K562 (cell line): ENCODE measurements around the gene GEN1. TPM values are rescaled to one million over a fixed set of nuclear protein-coding genes. Genes with fewer than 3 reads are reported as not detected.

Experiments
- ATAC-seq: fragments of 200-7000 bp; cut with Tn5 transposase; 3 replicates; pipeline ENCODE4 v1.9.1; 2020; ENCODE audit warnings: moderate library complexity
- BruUV-seq: library from RNA; stranded (reverse); fragments of 400-500 nt; replicated peaks from 2 replicates; lab custom pipeline; 2021; lab: Mats Ljungman, UMichigan
- CTCF ChIA-PET: fragments of 300-600 bp; formaldehyde crosslinking; extraction: SDS; loops from one replicate; lab custom pipeline; 2021; ENCODE audit warnings: low intra/inter-chr PET ratio; lab: Yijun Ruan, JAX
- POLR2A ChIA-PET: fragments of 300-600, 350-650 bp; sonication (Branson Sonifier 250); formaldehyde crosslinking; extraction: SDS; loops from one replicate; lab custom pipeline; 2021; ENCODE audit warnings: antibody characterized with exemption, inconsistent platforms; lab: Yijun Ruan, JAX
- DNase-seq, 4 experiments: peaks; one replicate each; pipeline versions ENCODE4 v3.0.0 to v3.0.0-alpha.2; 2011 to 2018; ENCODE audit warnings: low spot score in 3 of 4, mixed read lengths in 3 of 4; ENCODE audit errors: extremely low read depth in 1 of 4
- FAIRE-seq: peaks from 2 replicates; lab custom pipeline; 2011; peaks lifted over from hg19 to GRCh38; lab: Jason Lieb, UNC
- H2AFZ ChIP-seq: 2 replicates; pipeline ENCODE4 v1.6.0; 2011; ENCODE audit warnings: low read depth, low read length, control low read depth, inconsistent platforms
- H3K27ac ChIP-seq: fragments of 200-600 bp; 3 replicates; pipeline ENCODE4 v1.8.0; 2011; ENCODE audit warnings: low read depth, mild to moderate bottlenecking, control low read depth, inconsistent platforms, low read length, moderate library complexity, mixed read lengths; ENCODE audit errors: extremely low read depth
- H3K27me3 ChIP-seq, 2 experiments: fragments of 300-600 bp in 1 of 2; 2 replicates in 1 of 2; 3 replicates in 1 of 2; pipeline versions ENCODE4 v1.6.0 to v1.8.0; 2011; ENCODE audit warnings: inconsistent platforms in 2 of 2, low read length in 2 of 2, mild to moderate bottlenecking in 1 of 2, mixed read lengths in 1 of 2, moderate library complexity in 1 of 2; ENCODE audit not compliant: control insufficient read depth in 2 of 2, insufficient read depth in 2 of 2
- H3K36me3 ChIP-seq: fragments of 300-600 bp; 3 replicates; pipeline ENCODE4 v1.8.0; 2011; ENCODE audit warnings: mild to moderate bottlenecking, low read length, inconsistent platforms; ENCODE audit not compliant: control insufficient read depth, insufficient read depth
- H3K4me1 ChIP-seq, 2 experiments: fragments of 200-600 bp in 1 of 2; replicated peaks in 1 of 2; 2 replicates in 1 of 2; 3 replicates in 1 of 2; pipeline versions ENCODE4 v1.5.1 to v1.8.0; 2011; ENCODE audit warnings: inconsistent platforms in 2 of 2, low read length in 2 of 2, mild to moderate bottlenecking in 1 of 2, mixed read lengths in 1 of 2, moderate library complexity in 1 of 2; ENCODE audit not compliant: control insufficient read depth in 2 of 2, insufficient read depth in 2 of 2
- H3K4me2 ChIP-seq: 2 replicates; pipeline ENCODE4 v1.6.1; 2011; ENCODE audit warnings: low read length, control low read depth, inconsistent platforms, mixed read lengths; ENCODE audit not compliant: insufficient read depth
- H3K4me3 ChIP-seq: fragments of 200-600 bp; sonication (generic), shearing (Covaris generic); 2 replicates; pipeline ENCODE4 v1.5.1; 2016; ENCODE audit warnings: control low read depth, inconsistent platforms
- H3K79me2 ChIP-seq: fragments of 200-600 bp; 3 replicates; pipeline ENCODE4 v1.8.0; 2011; ENCODE audit warnings: low read length, inconsistent platforms; ENCODE audit not compliant: control insufficient read depth, insufficient read depth
- H3K9ac ChIP-seq, 2 experiments: 2 replicates each; pipeline versions ENCODE4 v1.6.0 to v1.6.1; 2011; ENCODE audit warnings: low read depth in 2 of 2, low read length in 2 of 2, control low read depth in 1 of 2, inconsistent platforms in 1 of 2, mild to moderate bottlenecking in 1 of 2, mixed read lengths in 1 of 2; ENCODE audit not compliant: insufficient read depth in 1 of 2
- H3K9me1 ChIP-seq: one replicate; pipeline ENCODE4 v1.6.0; 2011; ENCODE audit warnings: inconsistent platforms, mild to moderate bottlenecking, low read length, moderate library complexity; ENCODE audit not compliant: control insufficient read depth, insufficient read depth
- H3K9me3 ChIP-seq: replicated peaks from 2 replicates; pipeline ENCODE4 v1.5.1; 2011; ENCODE audit warnings: low read depth, low read length, inconsistent platforms; ENCODE audit not compliant: control insufficient read depth, insufficient read depth
- H4K20me1 ChIP-seq: replicated peaks from 2 replicates; pipeline ENCODE4 v1.6.1; 2011; ENCODE audit warnings: low read length, inconsistent platforms, mixed read lengths; ENCODE audit not compliant: control insufficient read depth, insufficient read depth
- BMI1 ChIP-seq: fragments of 150-350 bp; IDR thresholded peaks from 2 replicates; pipeline ENCODE4 v1.6.1; 2014; ENCODE audit warnings: low read length
- CBFA2T2 ChIP-seq: fragments of 450-650 bp; conservative IDR thresholded peaks from 2 replicates; pipeline ENCODE4 v1.6.1; 2017; ENCODE audit warnings: mild to moderate bottlenecking
- CBFB ChIP-seq: sonication (generic); formaldehyde crosslinking; IDR thresholded peaks from 2 replicates; pipeline ENCODE4 v1.4.0; 2020; ENCODE audit warnings: mild to moderate bottlenecking, missing genetic modification reagents
- CBX2 ChIP-seq: fragments of 200-600 bp; sonication (generic); IDR thresholded peaks from one replicate; pipeline ENCODE4 v1.6.1; 2012; ENCODE audit warnings: mild to moderate bottlenecking, low read length, inconsistent platforms; ENCODE audit not compliant: insufficient read depth, poor library complexity, severe bottlenecking
- GTF2F1 ChIP-seq: IDR thresholded peaks from 2 replicates; pipeline ENCODE4 v1.6.1; 2011; ENCODE audit warnings: low read depth, low read length, improper control_type of control experiment
- HES1 ChIP-seq: fragments of 450-650 bp; IDR thresholded peaks from 2 replicates; pipeline ENCODE4 v1.6.1; 2016; ENCODE audit warnings: low read depth, mild to moderate bottlenecking, moderate library complexity
- NFYB ChIP-seq: IDR thresholded peaks from 2 replicates; pipeline ENCODE4 v1.6.1; 2011; ENCODE audit warnings: mild to moderate bottlenecking, moderate library complexity; ENCODE audit not compliant: insufficient read length; ENCODE audit errors: extremely low read depth
- POLR2A ChIP-seq: fragments of 450-650 bp; conservative IDR thresholded peaks from 2 replicates; pipeline ENCODE4 v1.6.1; 2016
- TAF7 ChIP-seq: fragments of 450-650 bp; IDR thresholded peaks from 2 replicates; pipeline ENCODE4 v1.6.1; 2016; ENCODE audit warnings: missing genetic modification characterization, missing compliant biosample characterization
- TGIF2 ChIP-seq: sonication (generic); formaldehyde crosslinking; IDR thresholded peaks from 2 replicates; pipeline ENCODE4 v1.8.1; 2022; ENCODE audit warnings: mild to moderate bottlenecking, missing genetic modification reagents, moderate library complexity
- ZBTB7A ChIP-seq: IDR thresholded peaks from 2 replicates; pipeline ENCODE4 v1.6.1; 2011; ENCODE audit warnings: low read depth, mild to moderate bottlenecking, low read length, moderate library complexity, borderline replicate concordance; ENCODE audit not compliant: control insufficient read depth
- ZNF695 ChIP-seq: fragments of 450-650 bp; formaldehyde crosslinking; IDR thresholded peaks from 2 replicates; pipeline ENCODE4 v1.4.0; 2020; ENCODE audit warnings: mild to moderate bottlenecking, moderate library complexity
- ZNF785 ChIP-seq: fragments of 250-450 bp; sonication (Bioruptor Pico); IDR thresholded peaks from 2 replicates; pipeline ENCODE4 v1.4.0; 2020; ENCODE audit warnings: mild to moderate bottlenecking
- WGBS: fragments of 100-300 bp; shearing (Covaris generic); methylation state at CpG from one replicate; pipeline ENCODE4 v1.1.6; 2016; ENCODE audit warnings: low coverage, mixed read lengths; ENCODE audit not compliant: insufficient coverage; ENCODE audit errors: missing lambda C conversion rate; 5-methylcytosine and 5-hydroxymethylcytosine counted together
- in situ Hi-C: fragments of 300-500 bp; cut with MboI; formaldehyde crosslinking; loops from 4 replicates; pipeline ENCODE4 v1.15.0; 2018; ENCODE audit warnings: inconsistent platforms, mixed read lengths
- intact Hi-C: fragments of 100-400 bp; cut with micrococcal nuclease; formaldehyde crosslinking; loops from 2 replicates; pipeline ENCODE4 v1.14.2; 2022
- polyA plus RNA-seq, 8 experiments: library from polyadenylated mRNA; depleted of rRNA in 4 of 8; stranded (reverse) in 5 of 8; unstranded in 3 of 8; fragments of >200 nt; fragmentation: Nextera tagmentation in 2 of 8; fragmentation: Illumina TruSeq in 1 of 8; extraction: Ambion mirVana in 2 of 8; extraction: Trizol in 1 of 8; gene quantifications; 2 replicates each; pipeline versions ENCODE4 v1.2.1 to v1.2.3, GENCODE V29; 2011 to 2014; ENCODE audit warnings: inconsistent platforms in 1 of 8, missing spikeins in 1 of 8
- total RNA-seq, 7 experiments: library from RNA; depleted of rRNA in 6 of 7; stranded (reverse); fragments of >200 nt in 6 of 7; fragmentation: Illumina TruSeq in 2 of 7; extraction: Trizol in 2 of 7; gene quantifications; 2 replicates each; pipeline versions ENCODE4 v1.2.1 to v1.2.3, GENCODE V29; 2011 to 2021; ENCODE audit warnings: low replicate concordance in 1 of 7
- TF ChIP-seq, protein P1 (sequence below): fragments of 450-650 bp; IDR thresholded peaks from 2 replicates; pipeline ENCODE4 v1.6.1; 2016; ENCODE audit warnings: low read depth
- TF ChIP-seq, protein P2 (sequence below): IDR thresholded peaks from 2 replicates; pipeline ENCODE4 v1.6.1; 2016; ENCODE audit warnings: missing genetic modification characterization, missing compliant biosample characterization

The GEN1 gene
- total and polyA plus RNA-seq, 9 of the 15 experiments (the other 6 are each of a cell fraction or from before 2014, with no cell fraction given), result 8.6 to 39.7 (median 24.5) TPM

DNA sequence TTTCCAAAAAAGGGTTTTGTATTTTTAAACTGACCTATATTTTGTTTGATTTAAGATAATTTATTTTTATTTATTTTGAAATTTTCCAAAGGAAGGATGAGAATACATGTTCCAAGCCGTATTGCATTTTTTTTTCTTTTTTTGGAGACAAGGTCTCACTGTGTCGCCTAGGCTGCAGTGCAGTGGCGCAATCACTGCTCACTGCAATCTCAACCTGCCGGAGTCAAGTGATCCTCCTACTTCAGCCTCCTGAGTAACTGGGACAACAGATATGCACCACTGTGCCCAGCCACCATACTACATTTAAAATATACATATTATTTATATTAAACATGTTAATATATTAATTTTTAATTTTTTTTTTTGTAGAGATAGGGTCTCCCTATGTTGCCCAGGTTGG, 15.0 kb downstream of the GEN1 start:
- in situ Hi-C loops (no loop called here), intact Hi-C loops (no loop called here)
- no peak overlapping the region for H2AFZ ChIP-seq
- FAIRE-seq (no peak), ATAC-seq (no peak), DNase-seq (no peak)
- H3K9me3 ChIP-seq, result no peaks in the 10 kb centered on the region
- BruUV-seq, result no TSS peak
- H3K79me2 ChIP-seq, result no peaks in the 10 kb centered on the region
- no peak overlapping the region for H3K4me2 ChIP-seq
- H3K4me3 ChIP-seq, result no peak overlapping the region
- H4K20me1 ChIP-seq, result no peaks in the 10 kb centered on the region
- H3K27me3 ChIP-seq, result no peaks in the 10 kb centered on the region
- ChIA-PET POLR2A (no interaction called here), CTCF (no interaction called here)
- peaks cover 71% of the 10 kb centered on the region for H3K36me3 ChIP-seq
- H3K9ac ChIP-seq, result no peak overlapping the region
- no peaks in the 10 kb centered on the region for H3K4me1 ChIP-seq
- WGBS, result 95% methylated on average over 4 of the region's 4 CpGs
- H3K27ac ChIP-seq, result no peak overlapping the region
- no peaks in the 10 kb centered on the region for H3K9me1 ChIP-seq
- no peak for TF ChIP-seq ZNF695
- no peak for TF ChIP-seq CBX2
- TF ChIP-seq ZBTB7A, result no peak
- TF ChIP-seq HES1, result no peak
- TF ChIP-seq, protein P1, sequence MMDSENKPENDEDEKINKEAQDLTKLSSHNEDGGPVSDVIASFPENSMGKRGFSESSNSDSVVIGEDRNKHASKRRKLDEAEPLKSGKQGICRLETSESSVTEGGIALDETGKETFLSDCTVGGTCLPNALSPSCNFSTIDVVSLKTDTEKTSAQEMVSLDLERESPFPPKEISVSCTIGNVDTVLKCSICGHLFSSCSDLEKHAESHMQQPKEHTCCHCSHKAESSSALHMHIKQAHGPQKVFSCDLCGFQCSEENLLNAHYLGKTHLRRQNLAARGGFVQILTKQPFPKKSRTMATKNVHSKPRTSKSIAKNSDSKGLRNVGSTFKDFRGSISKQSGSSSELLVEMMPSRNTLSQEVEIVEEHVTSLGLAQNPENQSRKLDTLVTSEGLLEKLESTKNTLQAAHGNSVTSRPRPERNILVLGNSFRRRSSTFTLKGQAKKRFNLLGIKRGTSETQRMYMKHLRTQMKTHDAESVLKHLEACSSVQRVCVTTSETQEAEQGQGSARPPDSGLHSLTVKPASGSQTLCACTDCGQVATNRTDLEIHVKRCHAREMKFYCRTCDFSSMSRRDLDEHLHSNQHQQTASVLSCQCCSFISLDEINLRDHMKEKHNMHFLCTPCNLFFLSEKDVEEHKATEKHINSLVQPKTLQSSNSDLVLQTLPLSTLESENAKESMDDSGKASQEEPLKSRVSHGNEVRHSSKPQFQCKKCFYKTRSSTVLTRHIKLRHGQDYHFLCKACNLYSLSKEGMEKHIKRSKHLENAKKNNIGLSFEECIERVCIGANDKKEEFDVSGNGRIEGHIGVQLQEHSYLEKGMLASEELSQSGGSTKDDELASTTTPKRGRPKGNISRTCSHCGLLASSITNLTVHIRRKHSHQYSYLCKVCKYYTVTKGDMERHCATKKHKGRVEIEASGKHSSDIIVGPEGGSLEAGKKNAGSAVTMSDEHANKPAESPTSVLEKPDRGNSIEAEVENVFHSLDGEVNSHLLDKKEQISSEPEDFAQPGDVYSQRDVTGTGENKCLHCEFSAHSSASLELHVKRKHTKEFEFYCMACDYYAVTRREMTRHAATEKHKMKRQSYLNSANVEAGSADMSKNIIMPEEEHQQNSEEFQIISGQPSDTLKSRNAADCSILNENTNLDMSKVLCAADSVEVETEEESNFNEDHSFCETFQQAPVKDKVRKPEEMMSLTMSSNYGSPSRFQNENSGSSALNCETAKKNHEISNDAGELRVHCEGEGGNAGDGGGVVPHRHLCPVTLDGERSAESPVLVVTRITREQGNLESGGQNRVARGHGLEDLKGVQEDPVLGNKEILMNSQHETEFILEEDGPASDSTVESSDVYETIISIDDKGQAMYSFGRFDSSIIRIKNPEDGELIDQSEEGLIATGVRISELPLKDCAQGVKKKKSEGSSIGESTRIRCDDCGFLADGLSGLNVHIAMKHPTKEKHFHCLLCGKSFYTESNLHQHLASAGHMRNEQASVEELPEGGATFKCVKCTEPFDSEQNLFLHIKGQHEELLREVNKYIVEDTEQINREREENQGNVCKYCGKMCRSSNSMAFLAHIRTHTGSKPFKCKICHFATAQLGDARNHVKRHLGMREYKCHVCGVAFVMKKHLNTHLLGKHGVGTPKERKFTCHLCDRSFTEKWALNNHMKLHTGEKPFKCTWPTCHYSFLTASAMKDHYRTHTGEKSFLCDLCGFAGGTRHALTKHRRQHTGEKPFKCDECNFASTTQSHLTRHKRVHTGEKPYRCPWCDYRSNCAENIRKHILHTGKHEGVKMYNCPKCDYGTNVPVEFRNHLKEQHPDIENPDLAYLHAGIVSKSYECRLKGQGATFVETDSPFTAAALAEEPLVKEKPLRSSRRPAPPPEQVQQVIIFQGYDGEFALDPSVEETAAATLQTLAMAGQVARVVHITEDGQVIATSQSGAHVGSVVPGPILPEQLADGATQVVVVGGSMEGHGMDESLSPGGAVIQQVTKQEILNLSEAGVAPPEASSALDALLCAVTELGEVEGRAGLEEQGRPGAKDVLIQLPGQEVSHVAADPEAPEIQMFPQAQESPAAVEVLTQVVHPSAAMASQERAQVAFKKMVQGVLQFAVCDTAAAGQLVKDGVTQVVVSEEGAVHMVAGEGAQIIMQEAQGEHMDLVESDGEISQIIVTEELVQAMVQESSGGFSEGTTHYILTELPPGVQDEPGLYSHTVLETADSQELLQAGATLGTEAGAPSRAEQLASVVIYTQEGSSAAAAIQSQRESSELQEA, result no peak
- no peak for TF ChIP-seq ZNF785
- no peak for TF ChIP-seq TAF7 (tag)
- TF ChIP-seq CBFA2T2, result no peak
- TF ChIP-seq POLR2A, result no peak
- no peak for TF ChIP-seq CBFB (CRISPR knock-in tag)
- TF ChIP-seq TGIF2 (CRISPR knock-in tag), result no peak
- TF ChIP-seq, protein P2, sequence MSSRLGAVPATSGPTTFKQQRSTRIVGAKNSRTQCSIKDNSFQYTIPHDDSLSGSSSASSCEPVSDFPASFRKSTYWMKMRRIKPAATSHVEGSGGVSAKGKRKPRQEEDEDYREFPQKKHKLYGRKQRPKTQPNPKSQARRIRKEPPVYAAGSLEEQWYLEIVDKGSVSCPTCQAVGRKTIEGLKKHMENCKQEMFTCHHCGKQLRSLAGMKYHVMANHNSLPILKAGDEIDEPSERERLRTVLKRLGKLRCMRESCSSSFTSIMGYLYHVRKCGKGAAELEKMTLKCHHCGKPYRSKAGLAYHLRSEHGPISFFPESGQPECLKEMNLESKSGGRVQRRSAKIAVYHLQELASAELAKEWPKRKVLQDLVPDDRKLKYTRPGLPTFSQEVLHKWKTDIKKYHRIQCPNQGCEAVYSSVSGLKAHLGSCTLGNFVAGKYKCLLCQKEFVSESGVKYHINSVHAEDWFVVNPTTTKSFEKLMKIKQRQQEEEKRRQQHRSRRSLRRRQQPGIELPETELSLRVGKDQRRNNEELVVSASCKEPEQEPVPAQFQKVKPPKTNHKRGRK (tag), result no peak
- TF ChIP-seq GTF2F1, result no peak
- TF ChIP-seq NFYB, result no peak
- TF ChIP-seq BMI1, result no peak
